ENCODE data around the gene CCDC12. TPM values are rescaled to one million over a fixed set of nuclear protein-coding genes. Genes with fewer than 3 reads are reported as not detected.
A peak's percentile ranks its signal among the peaks of the same experiment; 100 is the strongest.

The CCDC12 gene
- total and polyA plus RNA-seq, 12 donors: 28.8 to 137 (median 34.2) TPM

DNA sequence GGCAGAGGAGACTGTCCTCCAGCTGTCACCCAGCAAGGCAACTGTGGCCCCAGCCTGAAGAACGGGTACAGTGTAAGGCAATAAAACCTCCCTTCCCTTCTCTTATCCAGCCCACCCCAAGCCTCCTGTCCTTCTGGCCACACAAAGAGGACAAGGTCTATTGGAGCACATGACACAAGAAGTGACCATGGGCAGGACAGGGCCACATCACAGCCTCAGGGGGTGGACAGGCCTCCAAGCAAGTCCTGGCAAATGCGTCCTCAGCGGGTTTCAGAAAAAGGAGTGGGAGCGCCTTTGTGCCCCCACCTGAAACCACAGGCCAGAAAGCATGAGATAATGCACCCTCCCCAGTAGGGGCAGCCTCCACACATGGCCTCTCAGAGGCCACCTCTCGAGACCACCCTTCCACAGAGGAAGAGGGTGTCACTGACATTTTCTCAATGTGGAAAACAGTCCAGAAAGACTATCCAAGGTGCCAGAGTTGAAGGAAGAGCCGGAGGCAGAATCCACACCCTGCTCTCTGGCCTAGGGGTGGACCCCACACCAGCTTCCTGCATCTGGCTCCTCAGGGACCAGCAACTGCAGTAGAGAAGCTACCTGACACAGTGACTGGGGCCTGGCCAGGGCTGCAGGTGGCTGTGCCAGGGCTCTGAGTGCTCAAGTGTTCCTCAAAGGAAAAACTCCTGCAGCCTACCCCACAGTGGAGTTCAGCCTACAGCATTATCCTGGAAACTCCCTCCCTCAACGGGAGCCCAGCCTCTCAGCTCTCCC lies 43.9 kb downstream of the CCDC12 start:
- H3K9me3 ChIP-seq: no peaks in the 10 kb centered on the region
- peak overlapping the region; percentile 51 to 90 (median 80) for H3K27ac ChIP-seq
- WGBS, 2 donors: 63 to 67% methylated on average over 7 of the region's 7 CpGs
- no peak for DNase-seq
- H3K27me3 ChIP-seq: no peaks in the 10 kb centered on the region
- TF ChIP-seq, protein P1, sequence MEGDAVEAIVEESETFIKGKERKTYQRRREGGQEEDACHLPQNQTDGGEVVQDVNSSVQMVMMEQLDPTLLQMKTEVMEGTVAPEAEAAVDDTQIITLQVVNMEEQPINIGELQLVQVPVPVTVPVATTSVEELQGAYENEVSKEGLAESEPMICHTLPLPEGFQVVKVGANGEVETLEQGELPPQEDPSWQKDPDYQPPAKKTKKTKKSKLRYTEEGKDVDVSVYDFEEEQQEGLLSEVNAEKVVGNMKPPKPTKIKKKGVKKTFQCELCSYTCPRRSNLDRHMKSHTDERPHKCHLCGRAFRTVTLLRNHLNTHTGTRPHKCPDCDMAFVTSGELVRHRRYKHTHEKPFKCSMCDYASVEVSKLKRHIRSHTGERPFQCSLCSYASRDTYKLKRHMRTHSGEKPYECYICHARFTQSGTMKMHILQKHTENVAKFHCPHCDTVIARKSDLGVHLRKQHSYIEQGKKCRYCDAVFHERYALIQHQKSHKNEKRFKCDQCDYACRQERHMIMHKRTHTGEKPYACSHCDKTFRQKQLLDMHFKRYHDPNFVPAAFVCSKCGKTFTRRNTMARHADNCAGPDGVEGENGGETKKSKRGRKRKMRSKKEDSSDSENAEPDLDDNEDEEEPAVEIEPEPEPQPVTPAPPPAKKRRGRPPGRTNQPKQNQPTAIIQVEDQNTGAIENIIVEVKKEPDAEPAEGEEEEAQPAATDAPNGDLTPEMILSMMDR (IDR thresholded peaks at IDR 0.05): no peak
- peaks cover 0 to 28% (median 0%) of the 10 kb centered on the region in 9 donors for H3K36me3 ChIP-seq
- intact Hi-C loops (cut with DNase I): loop anchor here in 4 of 10 donors (5.0 kb wide), 2 partner anchors 35 to 45 kb away; partner anchors contain the start of genes CCDC12 (in 3 of the 4) and NBEAL2 (in 3 of the 4)
- no peak for ATAC-seq
- peaks cover 54 to 100% (median 98%) of the 10 kb centered on the region in 9 donors for H3K4me1 ChIP-seq
- no peak overlapping the region for H3K4me3 ChIP-seq

DNA sequence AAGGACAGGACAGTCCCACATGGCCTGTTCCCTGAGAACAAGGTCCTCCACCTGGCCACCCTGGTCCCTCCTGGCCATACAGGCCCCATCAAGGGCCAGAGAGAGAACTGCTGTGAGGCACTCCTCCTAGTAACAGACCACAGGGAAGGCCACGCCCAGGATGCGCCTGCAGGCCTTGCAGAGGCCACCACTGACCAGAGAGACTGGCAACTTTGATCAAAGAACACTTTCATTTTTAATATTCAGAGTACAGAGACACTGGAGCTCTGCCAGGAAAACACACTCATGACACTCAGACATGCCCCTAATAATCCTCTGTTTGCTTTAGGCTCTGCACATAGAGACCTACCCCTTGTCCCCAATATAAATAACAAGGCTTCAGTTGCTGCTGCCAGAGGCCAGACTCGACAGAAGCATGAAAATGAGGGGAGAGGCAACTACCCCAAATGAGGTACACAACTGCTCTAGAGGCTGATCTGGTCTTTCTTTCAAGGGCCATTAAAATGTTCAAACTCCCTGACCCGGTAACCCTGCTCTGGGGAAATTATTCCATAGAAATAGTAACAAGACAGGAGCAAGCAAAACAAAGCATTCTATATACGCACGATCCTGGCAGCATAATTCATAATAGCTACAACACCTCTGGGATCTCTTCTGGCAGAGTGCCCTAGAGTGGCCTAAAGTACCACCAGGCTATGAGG lies 44.8 kb downstream of the CCDC12 start:
- H3K27me3 ChIP-seq: no peaks in the 10 kb centered on the region
- TF ChIP-seq, protein P1 (IDR thresholded peaks at IDR 0.05): no peak
- peak in 1 of 2 donors; percentile 61 for DNase-seq
- intact Hi-C loops (cut with DNase I): loop anchor here in 4 of 10 donors (2.0 to 5.0 kb wide), 3 partner anchors 17 to 46 kb away; partner anchors contain the start of genes CCDC12 (in 3 of the 4) and NBEAL2 (in 3 of the 4)
- peak in 1 of 8 donors; percentile 10 for ATAC-seq
- no peak overlapping the region for H3K4me3 ChIP-seq
- peak overlapping the region; percentile 51 to 90 (median 80) for H3K27ac ChIP-seq
- peaks cover 0 to 22% (median 0%) of the 10 kb centered on the region in 9 donors for H3K36me3 ChIP-seq
- 23 to 25% methylated on average over 6 of the region's 6 CpGs for WGBS, 2 donors
- H3K4me1 ChIP-seq: peaks cover 54 to 100% (median 99%) of the 10 kb centered on the region in 9 donors
- H3K9me3 ChIP-seq: no peaks in the 10 kb centered on the region

DNA sequence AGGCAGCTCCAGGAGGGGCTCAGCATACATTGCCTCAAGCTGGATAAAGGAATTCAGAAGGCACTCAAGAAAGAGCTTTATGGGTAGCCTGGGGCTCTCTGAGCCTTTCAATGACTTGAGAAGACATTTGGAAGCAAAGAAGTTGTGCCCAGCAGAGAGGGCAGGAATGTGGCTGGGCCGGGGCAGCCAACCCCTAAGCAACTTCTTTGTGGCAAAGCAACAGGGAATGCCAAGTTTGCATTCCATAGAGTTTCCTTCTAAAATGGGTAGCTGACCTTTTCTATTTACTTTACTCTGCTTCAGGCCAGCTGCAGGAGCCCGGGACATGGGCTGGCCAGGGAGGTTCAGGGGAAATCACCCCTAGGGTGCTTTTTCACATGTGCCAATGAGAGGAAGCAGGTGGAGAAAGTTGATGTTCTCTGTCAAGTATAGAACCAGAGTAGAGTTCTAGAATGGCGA lies 45.6 kb downstream of the CCDC12 start:
- no peak overlapping the region for H3K4me3 ChIP-seq
- H3K36me3 ChIP-seq: peaks cover 0 to 22% (median 0%) of the 10 kb centered on the region in 9 donors
- no peaks in the 10 kb centered on the region for H3K9me3 ChIP-seq
- peaks cover 51 to 100% (median 99%) of the 10 kb centered on the region in 9 donors for H3K4me1 ChIP-seq
- DNase-seq: no peak
- H3K27me3 ChIP-seq: no peaks in the 10 kb centered on the region
- peak overlapping the region; percentile 51 to 90 (median 80) for H3K27ac ChIP-seq
- intact Hi-C loops (cut with DNase I): loop anchor here in 4 of 10 donors (2.0 to 5.0 kb wide), 3 partner anchors 18 to 46 kb away; partner anchors contain the start of genes CCDC12 (in 3 of the 4) and NBEAL2 (in 3 of the 4)
- TF ChIP-seq, protein P1 (IDR thresholded peaks at IDR 0.05): no peak
- 66 to 67% methylated on average over 3 of the region's 3 CpGs for WGBS, 2 donors
- ATAC-seq: no peak
